Thoracic aorta (tissue), 2 donors: Measurements from ENCODE around the gene TUBB4B. TPM values are rescaled to one million over a fixed set of nuclear protein-coding genes. Genes with fewer than 3 reads are reported as not detected.
"Not testable (repeated sequence)": the region's sequence is repeated elsewhere in the genome, so short reads cannot be mapped to it uniquely, and the experiment has no call there.

ENCODE experiments used
- ATAC-seq: fragments of 150-250 bp; one replicate; pipeline ENCODE4 v1.8.0; 2017; ENCODE audit warnings: low read depth; ENCODE audit not compliant: insufficient number of reproducible peaks, low FRiP score
- DNase-seq: peaks from one replicate; pipeline ENCODE4 v3.0.0-alpha.2; 2020; ENCODE audit warnings: low spot score
- H3K27ac ChIP-seq, 2 donors: fragments of 200-600 bp; sonication (generic); 1 replicate in 1 of 2; 2 replicates in 1 of 2; pipeline ENCODE4 v1.5.1; 2016; ENCODE audit warnings: mild to moderate bottlenecking in 2 of 2, moderate library complexity in 2 of 2
- H3K27me3 ChIP-seq: fragments of 200-600 bp; sonication (generic); replicated peaks from 2 replicates; pipeline ENCODE4 v1.6.0; 2016; ENCODE audit warnings: mild to moderate bottlenecking; ENCODE audit not compliant: insufficient read depth
- H3K36me3 ChIP-seq: fragments of 200-600 bp; sonication (generic); one replicate; pipeline ENCODE4 v1.5.1; 2016
- H3K4me1 ChIP-seq, 2 donors: fragments of 200-600 bp; sonication (generic); 1 replicate in 1 of 2; 2 replicates in 1 of 2; pipeline versions ENCODE4 v1.5.1 to v1.6.0; 2016; ENCODE audit warnings: low read depth in 2 of 2, mild to moderate bottlenecking in 1 of 2; ENCODE audit not compliant: control insufficient read depth in 1 of 2
- H3K4me3 ChIP-seq: fragments of 200-600 bp; sonication (generic); 2 replicates; pipeline ENCODE4 v1.5.1; 2016; ENCODE audit warnings: mild to moderate bottlenecking
- H3K9me3 ChIP-seq: fragments of 200-600 bp; sonication (generic); 2 replicates; pipeline ENCODE4 v1.5.1; 2016
- total RNA-seq, 2 donors: library from RNA; depleted of rRNA; stranded (reverse); fragments of >200 nt; gene quantifications; one replicate each; pipeline versions ENCODE4 v1.1.0 to v1.2.3, GENCODE V29; 2016
- TF ChIP-seq, protein P1 (sequence below): fragments of 200-600 bp; sonication (generic); IDR thresholded peaks from one replicate; pipeline ENCODE4 v1.5.1; 2019; ENCODE audit warnings: antibody characterized with exemption

Gene TUBB4B
- total RNA-seq, 2 donors from 2014 or later = 172 to 193 TPM

DNA sequence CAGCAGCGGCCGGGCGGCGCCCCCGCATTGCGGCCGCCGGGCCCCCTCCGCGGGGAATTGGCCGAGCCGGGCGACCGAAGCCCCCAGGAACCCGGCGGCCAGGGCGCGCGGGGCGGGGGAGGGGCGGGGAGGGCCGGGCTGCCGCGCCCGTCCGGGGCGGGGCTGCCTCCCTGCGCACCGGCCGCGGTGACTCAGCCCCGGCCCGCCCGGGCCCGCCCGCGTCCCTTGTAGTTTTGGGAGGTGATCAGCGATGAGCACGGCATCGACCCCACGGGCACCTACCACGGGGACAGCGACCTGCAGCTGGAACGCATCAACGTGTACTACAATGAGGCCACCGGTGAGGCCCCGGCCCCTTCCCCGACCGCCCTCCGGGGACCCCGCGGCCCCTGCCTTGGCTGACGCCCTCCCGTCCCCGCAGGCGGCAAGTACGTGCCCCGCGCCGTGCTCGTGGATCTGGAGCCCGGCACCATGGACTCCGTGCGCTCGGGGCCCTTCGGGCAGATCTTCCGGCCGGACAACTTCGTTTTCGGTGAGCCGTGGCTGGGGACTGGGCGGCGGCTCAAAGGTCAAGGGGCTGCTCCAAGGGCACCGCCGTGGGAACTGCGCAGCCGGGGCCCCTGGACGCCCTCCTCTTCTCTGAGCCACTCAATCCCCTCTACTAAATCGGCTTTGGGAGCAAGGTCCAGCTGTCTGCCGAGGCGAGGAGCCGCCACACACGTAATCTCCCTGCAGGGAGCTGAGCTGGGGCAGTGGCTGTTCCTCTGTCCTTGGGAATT is 592 bp downstream of the TUBB4B start:
- Histone ChIP-seq H3K9me3 (no peaks in the 10 kb centered on the region), H3K27ac (peak overlapping the region; percentile 86 to 89), H3K4me1 (peaks cover 6 to 40% of the 10 kb centered on the region in 2 donors), H3K4me3 (peak overlapping the region; percentile 93), H3K36me3 (peaks cover 12% of the 10 kb centered on the region), H3K27me3 (no peaks in the 10 kb centered on the region)
- ATAC-seq (peak; percentile 54), DNase-seq (no peak)
- TF ChIP-seq, protein P1, sequence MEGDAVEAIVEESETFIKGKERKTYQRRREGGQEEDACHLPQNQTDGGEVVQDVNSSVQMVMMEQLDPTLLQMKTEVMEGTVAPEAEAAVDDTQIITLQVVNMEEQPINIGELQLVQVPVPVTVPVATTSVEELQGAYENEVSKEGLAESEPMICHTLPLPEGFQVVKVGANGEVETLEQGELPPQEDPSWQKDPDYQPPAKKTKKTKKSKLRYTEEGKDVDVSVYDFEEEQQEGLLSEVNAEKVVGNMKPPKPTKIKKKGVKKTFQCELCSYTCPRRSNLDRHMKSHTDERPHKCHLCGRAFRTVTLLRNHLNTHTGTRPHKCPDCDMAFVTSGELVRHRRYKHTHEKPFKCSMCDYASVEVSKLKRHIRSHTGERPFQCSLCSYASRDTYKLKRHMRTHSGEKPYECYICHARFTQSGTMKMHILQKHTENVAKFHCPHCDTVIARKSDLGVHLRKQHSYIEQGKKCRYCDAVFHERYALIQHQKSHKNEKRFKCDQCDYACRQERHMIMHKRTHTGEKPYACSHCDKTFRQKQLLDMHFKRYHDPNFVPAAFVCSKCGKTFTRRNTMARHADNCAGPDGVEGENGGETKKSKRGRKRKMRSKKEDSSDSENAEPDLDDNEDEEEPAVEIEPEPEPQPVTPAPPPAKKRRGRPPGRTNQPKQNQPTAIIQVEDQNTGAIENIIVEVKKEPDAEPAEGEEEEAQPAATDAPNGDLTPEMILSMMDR = no peak

DNA sequence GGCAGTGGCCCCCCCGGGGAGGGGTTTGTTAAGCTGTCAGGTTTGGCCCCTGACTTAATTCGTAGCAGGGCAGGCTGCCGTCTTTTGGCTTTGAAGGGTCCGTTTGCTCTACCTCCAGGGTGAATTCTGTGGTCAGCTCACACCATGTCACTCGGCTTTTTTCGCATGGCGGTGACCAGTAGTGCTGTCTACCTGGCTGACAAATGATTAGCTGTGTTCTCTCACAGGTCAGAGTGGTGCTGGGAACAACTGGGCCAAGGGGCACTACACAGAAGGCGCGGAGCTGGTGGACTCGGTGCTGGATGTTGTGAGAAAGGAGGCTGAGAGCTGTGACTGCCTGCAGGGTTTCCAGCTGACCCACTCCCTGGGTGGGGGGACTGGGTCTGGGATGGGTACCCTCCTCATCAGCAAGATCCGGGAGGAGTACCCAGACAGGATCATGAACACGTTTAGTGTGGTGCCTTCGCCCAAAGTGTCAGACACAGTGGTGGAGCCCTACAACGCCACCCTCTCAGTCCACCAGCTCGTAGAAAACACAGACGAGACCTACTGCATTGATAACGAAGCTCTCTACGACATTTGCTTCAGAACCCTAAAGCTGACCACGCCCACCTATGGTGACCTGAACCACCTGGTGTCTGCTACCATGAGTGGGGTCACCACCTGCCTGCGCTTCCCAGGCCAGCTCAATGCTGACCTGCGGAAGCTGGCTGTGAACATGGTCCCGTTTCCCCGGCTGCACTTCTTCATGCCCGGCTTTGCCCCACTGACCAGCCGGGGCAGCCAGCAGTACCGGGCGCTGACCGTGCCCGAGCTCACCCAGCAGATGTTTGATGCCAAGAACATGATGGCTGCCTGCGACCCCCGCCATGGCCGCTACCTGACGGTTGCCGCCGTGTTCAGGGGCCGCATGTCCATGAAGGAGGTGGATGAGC is 1.4 kb downstream of the TUBB4B start:
- ATAC-seq = no peak
- no peak for DNase-seq

DNA sequence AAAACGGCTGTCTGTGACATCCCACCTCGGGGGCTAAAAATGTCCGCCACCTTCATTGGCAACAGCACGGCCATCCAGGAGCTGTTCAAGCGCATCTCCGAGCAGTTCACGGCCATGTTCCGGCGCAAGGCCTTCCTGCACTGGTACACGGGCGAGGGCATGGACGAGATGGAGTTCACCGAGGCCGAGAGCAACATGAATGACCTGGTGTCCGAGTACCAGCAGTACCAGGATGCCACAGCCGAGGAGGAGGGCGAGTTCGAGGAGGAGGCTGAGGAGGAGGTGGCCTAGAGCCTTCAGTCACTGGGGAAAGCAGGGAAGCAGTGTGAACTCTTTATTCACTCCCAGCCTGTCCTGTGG is 2.2 kb downstream of the TUBB4B start:
- peaks cover 6 to 36% of the 10 kb centered on the region in 2 donors for H3K4me1 ChIP-seq
- ATAC-seq, DNase-seq, H3K27me3 ChIP-seq, H3K9me3 ChIP-seq, H3K4me3 ChIP-seq, H3K27ac ChIP-seq: not testable (repeated sequence)
- H3K36me3 ChIP-seq = peaks cover 12% of the 10 kb centered on the region

More for the DNA sequence above, 1.4 kb downstream of the TUBB4B start:
- Histone ChIP-seq H3K9me3 (no peaks in the 10 kb centered on the region), H3K27me3 (no peaks in the 10 kb centered on the region), H3K36me3 (peaks cover 12% of the 10 kb centered on the region), H3K4me3 (peak overlapping the region; percentile 93), H3K27ac (peak overlapping the region; percentile 76 to 86), H3K4me1 (peaks cover 6 to 36% of the 10 kb centered on the region in 2 donors)
- TF ChIP-seq, protein P1 = no peak

DNA sequence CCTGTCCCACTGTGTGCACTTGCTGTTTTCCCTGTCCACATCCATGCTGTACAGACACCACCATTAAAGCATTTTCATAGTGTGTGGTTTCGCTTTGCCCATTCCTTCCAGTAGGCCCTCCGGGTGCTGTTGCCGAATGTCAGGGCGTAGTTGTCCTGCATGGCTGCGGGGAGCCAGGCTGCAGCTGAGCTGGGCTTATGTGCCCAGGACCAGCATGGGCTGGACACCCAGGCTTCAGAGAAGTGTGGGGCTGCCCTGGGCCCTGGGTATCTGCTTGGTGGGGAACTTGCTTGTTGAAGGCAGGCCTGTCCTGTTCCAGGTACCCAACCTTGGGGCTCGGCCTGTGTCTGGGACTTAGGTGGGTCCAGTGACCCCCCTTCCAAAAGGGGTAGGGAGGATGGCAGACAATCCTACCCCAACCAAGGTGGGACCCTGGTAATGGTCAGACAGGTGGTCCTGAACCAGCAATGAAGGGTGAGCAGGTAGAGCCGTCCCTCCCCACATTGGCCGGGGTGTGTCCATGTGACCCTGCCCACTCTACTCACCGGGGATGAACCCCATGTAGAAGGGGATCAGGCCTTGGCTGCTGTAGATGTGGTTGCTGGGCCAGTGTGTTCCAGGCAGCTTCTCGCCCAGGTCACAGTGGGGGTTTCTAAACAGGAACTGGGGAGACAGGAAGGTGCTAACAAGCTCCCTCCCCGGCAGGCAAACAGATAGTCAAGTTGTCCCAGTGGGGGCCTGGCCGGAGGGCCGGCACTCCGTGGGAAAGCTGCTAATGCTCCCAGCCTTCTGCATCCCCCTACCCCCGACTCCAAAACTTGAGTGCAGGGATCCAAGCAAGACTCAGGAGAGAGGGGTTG is 2.8 kb downstream of the TUBB4B start:
- H3K27me3 ChIP-seq = no peaks in the 10 kb centered on the region
- peaks cover 6 to 32% of the 10 kb centered on the region in 2 donors for H3K4me1 ChIP-seq

More for the DNA sequence above, 2.8 kb downstream of the TUBB4B start:
- Histone ChIP-seq H3K9me3 (no peaks in the 10 kb centered on the region), H3K36me3 (peaks cover 12% of the 10 kb centered on the region), H3K4me3 (no peak overlapping the region), H3K27ac (no peak overlapping the region)
- ATAC-seq (no peak), DNase-seq (no peak)
- TF ChIP-seq, protein P1 = no peak
